Lower leg skin (tissue), 3 donors: ENCODE data around the gene NYAP2.

ENCODE experiments used
- POLR2A ChIP-seq, 2 donors: fragments of 450-650 bp; IDR thresholded peaks; one replicate each; pipeline ENCODE4 v1.6.1; 2016 to 2017; ENCODE audit warnings: antibody characterized with exemption in 2 of 2, mild to moderate bottlenecking in 1 of 2, moderate library complexity in 1 of 2
- TF ChIP-seq, protein P1 (sequence below), 3 donors: fragments of 450-650 bp; IDR thresholded peaks; one replicate each; pipeline ENCODE4 v1.5.1; 2016; ENCODE audit warnings: antibody characterized with exemption in 3 of 3, mild to moderate bottlenecking in 3 of 3, moderate library complexity in 2 of 3

GRCh38 chr2:225458431-225459117 lies 59.1 kb downstream of the NYAP2 start:
- TF ChIP-seq, protein P1, sequence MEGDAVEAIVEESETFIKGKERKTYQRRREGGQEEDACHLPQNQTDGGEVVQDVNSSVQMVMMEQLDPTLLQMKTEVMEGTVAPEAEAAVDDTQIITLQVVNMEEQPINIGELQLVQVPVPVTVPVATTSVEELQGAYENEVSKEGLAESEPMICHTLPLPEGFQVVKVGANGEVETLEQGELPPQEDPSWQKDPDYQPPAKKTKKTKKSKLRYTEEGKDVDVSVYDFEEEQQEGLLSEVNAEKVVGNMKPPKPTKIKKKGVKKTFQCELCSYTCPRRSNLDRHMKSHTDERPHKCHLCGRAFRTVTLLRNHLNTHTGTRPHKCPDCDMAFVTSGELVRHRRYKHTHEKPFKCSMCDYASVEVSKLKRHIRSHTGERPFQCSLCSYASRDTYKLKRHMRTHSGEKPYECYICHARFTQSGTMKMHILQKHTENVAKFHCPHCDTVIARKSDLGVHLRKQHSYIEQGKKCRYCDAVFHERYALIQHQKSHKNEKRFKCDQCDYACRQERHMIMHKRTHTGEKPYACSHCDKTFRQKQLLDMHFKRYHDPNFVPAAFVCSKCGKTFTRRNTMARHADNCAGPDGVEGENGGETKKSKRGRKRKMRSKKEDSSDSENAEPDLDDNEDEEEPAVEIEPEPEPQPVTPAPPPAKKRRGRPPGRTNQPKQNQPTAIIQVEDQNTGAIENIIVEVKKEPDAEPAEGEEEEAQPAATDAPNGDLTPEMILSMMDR (IDR thresholded peaks at IDR 0.05): no peak
- TF ChIP-seq POLR2A (IDR thresholded peaks at IDR 0.05): no peak
